HEK293T (cell line): Measurements from ENCODE around the gene USP34.

Source experiments
- BHLHE40 ChIP-seq: fragments of 450-650 bp; IDR thresholded peaks from 2 replicates; pipeline ENCODE4 v1.6.1; 2016; ENCODE audit warnings: mild to moderate bottlenecking, moderate library complexity, borderline replicate concordance
- ELF4 ChIP-seq: fragments of 450-650 bp; IDR thresholded peaks from 2 replicates; pipeline ENCODE4 v1.6.1; 2017; ENCODE audit warnings: antibody characterized with exemption
- FOXK2 ChIP-seq: fragments of 450-650 bp; IDR thresholded peaks from 2 replicates; pipeline ENCODE4 v1.6.1; 2016; ENCODE audit warnings: mild to moderate bottlenecking
- FOXM1 ChIP-seq: fragments of 450-650 bp; IDR thresholded peaks from 2 replicates; pipeline ENCODE4 v1.6.1; 2017; ENCODE audit warnings: mild to moderate bottlenecking, borderline replicate concordance
- HDGF ChIP-seq: fragments of 450-650 bp; IDR thresholded peaks from 2 replicates; pipeline ENCODE4 v1.6.1; 2017; ENCODE audit warnings: antibody characterized with exemption, borderline replicate concordance
- SP1 ChIP-seq: fragments of 450-650 bp; IDR thresholded peaks from 2 replicates; pipeline ENCODE4 v1.6.1; 2017
- TARDBP ChIP-seq: fragments of 450-650 bp; IDR thresholded peaks from 2 replicates; pipeline ENCODE4 v1.6.1; 2016
- ZNF384 ChIP-seq: fragments of 450-650 bp; IDR thresholded peaks from 2 replicates; pipeline ENCODE4 v1.6.1; 2016

- TF ChIP-seq FOXM1 (no peak), SP1 (no peak), TARDBP (no peak), BHLHE40 (no peak), ELF4 (no peak), ZNF384 (no peak), HDGF (no peak), FOXK2 (no peak)
Measured at GRCh38 chr2:61327173-61327572, 143.7 kb downstream of the USP34 start.
